Activated CD4-positive, alpha-beta memory T cell treated with anti-CD3 and anti-CD28 coated beads for 36 hours (primary cell): ENCODE data around the gene PDCD4. TPM values are rescaled to one million over a fixed set of nuclear protein-coding genes. Genes with fewer than 3 reads are reported as not detected.

Experiments
- CTCF ChIA-PET: fragments of 350-600 bp; sonication (Branson Sonifier 250); formaldehyde crosslinking; loops from one replicate; lab custom pipeline; 2021; ENCODE audit warnings: antibody characterized with exemption, inconsistent platforms; lab: Charles Lee
- POLR2A ChIA-PET: fragments of 350-600 bp; sonication (Branson Sonifier 250); formaldehyde crosslinking; loops from one replicate; lab custom pipeline; 2021; ENCODE audit warnings: antibody characterized with exemption; lab: Charles Lee
- DNase-seq: peaks from one replicate; pipeline ENCODE4 v3.0.0-alpha.2; 2020
- H3K27ac Mint-ChIP-seq: one replicate; pipeline ENCODE4 v1.8.0; 2021; ENCODE audit warnings: mixed read lengths
- H3K27me3 Mint-ChIP-seq: one replicate; pipeline ENCODE4 v1.8.0; 2021; ENCODE audit warnings: mixed read lengths
- H3K36me3 Mint-ChIP-seq: one replicate; pipeline ENCODE4 v1.8.0; 2021; ENCODE audit warnings: mixed read lengths
- H3K4me1 Mint-ChIP-seq: one replicate; pipeline ENCODE4 v1.8.0; 2021; ENCODE audit warnings: low read depth, mixed read lengths
- H3K4me3 Mint-ChIP-seq: one replicate; pipeline ENCODE4 v1.8.0; 2021; ENCODE audit warnings: mild to moderate bottlenecking, mixed read lengths
- H3K9me3 Mint-ChIP-seq: one replicate; pipeline ENCODE4 v1.8.0; 2021; ENCODE audit warnings: mixed read lengths
- intact Hi-C: fragments of 100-400 bp; cut with micrococcal nuclease; formaldehyde crosslinking; loops from one replicate; pipeline ENCODE4 v1.15.1; 2023
- total RNA-seq, 2 experiments: library from RNA; stranded (reverse); gene quantifications; one replicate each; pipeline ENCODE4 v1.2.3, GENCODE V29; 2021

The PDCD4 gene
- total RNA-seq, 2 experiments from 2014 or later: 123 to 141 TPM

GRCh38 chr10:110872145-110872983, 636 bp downstream of the PDCD4 start:
- Mint-ChIP-seq H3K27me3 (no peaks in the 10 kb centered on the region), H3K4me1 (peaks cover 57% of the 10 kb centered on the region), H3K9me3 (no peaks in the 10 kb centered on the region), H3K4me3 (peak overlapping the region; percentile 86), H3K27ac (peak overlapping the region; percentile 93), H3K36me3 (peaks cover 6% of the 10 kb centered on the region)
- peak; percentile 86 for DNase-seq
- ChIA-PET CTCF (interaction anchor here (0.6 to 1.4 kb wide), 9 partner anchors 10 to 98 kb away, joined by 3 to 6 read pairs (median 3); no protein-coding TSS in a partner anchor), POLR2A (interaction anchor here (1.0 to 2.4 kb wide), 7 partner anchors 8 to 98 kb away, joined by 3 to 29 read pairs (median 5); partner anchors contain the start of genes BBIP1 and SHOC2)
- intact Hi-C loops: loop anchor here (1.0 to 10.0 kb wide), 6 partner anchors 70 to 948 kb away; partner anchors contain the start of genes SMNDC1 and XPNPEP1

- no peak for DNase-seq
- CTCF ChIA-PET: interaction anchor here (0.6 to 1.4 kb wide), 6 partner anchors 9 to 99 kb away, joined by 3 to 4 read pairs (median 3); no protein-coding TSS in a partner anchor
- Mint-ChIP-seq H3K27ac (peak overlapping the region; percentile 93), H3K4me3 (peak overlapping the region; percentile 83), H3K9me3 (no peaks in the 10 kb centered on the region), H3K36me3 (peaks cover 13% of the 10 kb centered on the region), H3K27me3 (no peaks in the 10 kb centered on the region), H3K4me1 (peaks cover 57% of the 10 kb centered on the region)
- POLR2A ChIA-PET: interaction anchor here (0.6 to 2.4 kb wide), 6 partner anchors 9 to 104 kb away, joined by 3 to 29 read pairs (median 4); partner anchors contain the start of genes BBIP1 and SHOC2
- intact Hi-C loops: loop anchor here (1.0 to 10.0 kb wide), 6 partner anchors 70 to 948 kb away; partner anchors contain the start of genes SMNDC1 and XPNPEP1
Measured at GRCh38 chr10:110872984-110873923, 1.5 kb downstream of the PDCD4 start.

GRCh38 chr10:110873951-110874350, 2.2 kb downstream of the PDCD4 start:
- POLR2A ChIA-PET: interaction anchor here (2.1 to 2.3 kb wide), 2 partner anchors 21 to 45 kb away, joined by 4 to 9 read pairs; partner anchors contain the start of genes BBIP1 and SHOC2
- intact Hi-C loops: loop anchor here (2.0 to 10.0 kb wide), 5 partner anchors 71 to 949 kb away; partner anchors contain the start of genes SMNDC1 and XPNPEP1
- Mint-ChIP-seq H3K9me3 (no peaks in the 10 kb centered on the region), H3K27ac (peak overlapping the region; percentile 78), H3K4me3 (peak overlapping the region; percentile 72), H3K4me1 (peaks cover 54% of the 10 kb centered on the region), H3K27me3 (no peaks in the 10 kb centered on the region), H3K36me3 (peaks cover 15% of the 10 kb centered on the region)
- DNase-seq: no peak
- CTCF ChIA-PET: interaction anchor here (1.4 kb wide), 1 partner anchor 19 kb away, joined by 4 read pairs; no protein-coding TSS in a partner anchor

GRCh38 chr10:110876000-110876399, 4.3 kb downstream of the PDCD4 start:
- Mint-ChIP-seq H3K4me3 (no peak overlapping the region), H3K27me3 (no peaks in the 10 kb centered on the region), H3K27ac (peak overlapping the region; percentile 28), H3K36me3 (peaks cover 17% of the 10 kb centered on the region), H3K9me3 (no peaks in the 10 kb centered on the region), H3K4me1 (peaks cover 48% of the 10 kb centered on the region)
- DNase-seq: no peak
- POLR2A ChIA-PET: interaction anchor here (0.7 to 1.1 kb wide), 4 partner anchors 11 to 44 kb away, joined by 3 to 5 read pairs (median 3); no protein-coding TSS in a partner anchor
- intact Hi-C loops: loop anchor here (2.0 to 10.0 kb wide), 3 partner anchors 17 to 951 kb away; partner anchors contain the start of genes SMNDC1 and XPNPEP1
- CTCF ChIA-PET: interaction anchor here (0.8 kb wide), 1 partner anchor 133 kb away, joined by 4 read pairs; no protein-coding TSS in a partner anchor

- peaks cover 22% of the 10 kb centered on the region for H3K36me3 Mint-ChIP-seq
- no peaks in the 10 kb centered on the region for H3K27me3 Mint-ChIP-seq
- H3K27ac Mint-ChIP-seq: no peak overlapping the region
- no peak overlapping the region for H3K4me3 Mint-ChIP-seq
- peaks cover 50% of the 10 kb centered on the region for H3K4me1 Mint-ChIP-seq
- no peak for DNase-seq
- POLR2A ChIA-PET: interaction anchor here (1.0 kb wide), 2 partner anchors 16 to 43 kb away, joined by 3 read pairs; no protein-coding TSS in a partner anchor
- H3K9me3 Mint-ChIP-seq: no peaks in the 10 kb centered on the region
- CTCF ChIA-PET: interaction anchor here (1.0 to 1.4 kb wide), 3 partner anchors 12 to 73 kb away, joined by 3 to 5 read pairs (median 3); no protein-coding TSS in a partner anchor
- intact Hi-C loops: loop anchor here (2.0 to 10.0 kb wide), 3 partner anchors 16 to 952 kb away; partner anchors contain the start of genes SMNDC1 and XPNPEP1
Measured at GRCh38 chr10:110876788-110877187, 5.1 kb downstream of the PDCD4 start.

- intact Hi-C loops: no loop called here
- peaks cover 67% of the 10 kb centered on the region for H3K4me1 Mint-ChIP-seq
- no peaks in the 10 kb centered on the region for H3K9me3 Mint-ChIP-seq
- CTCF ChIA-PET: interaction anchor here (0.6 to 1.3 kb wide), 4 partner anchors 9 to 157 kb away, joined by 3 to 4 read pairs (median 4); partner anchors contain the start of gene PDCD4
- H3K27ac Mint-ChIP-seq: peak overlapping the region; percentile 3
- H3K27me3 Mint-ChIP-seq: no peaks in the 10 kb centered on the region
- no peak for DNase-seq
- H3K36me3 Mint-ChIP-seq: peaks cover 36% of the 10 kb centered on the region
- POLR2A ChIA-PET: no interaction called here
- no peak overlapping the region for H3K4me3 Mint-ChIP-seq
Measured at GRCh38 chr10:110880012-110880411, 8.3 kb downstream of the PDCD4 start.

- H3K4me1 Mint-ChIP-seq: peaks cover 66% of the 10 kb centered on the region
- no peaks in the 10 kb centered on the region for H3K27me3 Mint-ChIP-seq
- no peak overlapping the region for H3K4me3 Mint-ChIP-seq
- H3K27ac Mint-ChIP-seq: peak overlapping the region; percentile 53
- ChIA-PET POLR2A (no interaction called here), CTCF (interaction anchor here (1.0 to 1.7 kb wide), 3 partner anchors 13 to 107 kb away, joined by 3 to 5 read pairs (median 3); no protein-coding TSS in a partner anchor)
- peaks cover 43% of the 10 kb centered on the region for H3K36me3 Mint-ChIP-seq
- no peaks in the 10 kb centered on the region for H3K9me3 Mint-ChIP-seq
- intact Hi-C loops: no loop called here
- DNase-seq: no peak
Measured at GRCh38 chr10:110881247-110881646, 9.5 kb downstream of the PDCD4 start.

- Mint-ChIP-seq H3K4me1 (peaks cover 67% of the 10 kb centered on the region), H3K27me3 (no peaks in the 10 kb centered on the region), H3K9me3 (no peaks in the 10 kb centered on the region), H3K36me3 (peaks cover 44% of the 10 kb centered on the region), H3K4me3 (no peak overlapping the region), H3K27ac (no peak overlapping the region)
- CTCF ChIA-PET: interaction anchor here (1.0 to 1.7 kb wide), 3 partner anchors 12 to 108 kb away, joined by 3 to 5 read pairs (median 4); no protein-coding TSS in a partner anchor
- POLR2A ChIA-PET: no interaction called here
- intact Hi-C loops: no loop called here
- DNase-seq: no peak
Measured at GRCh38 chr10:110881905-110882304, 10.2 kb downstream of the PDCD4 start.

- Mint-ChIP-seq H3K27me3 (no peaks in the 10 kb centered on the region), H3K9me3 (no peaks in the 10 kb centered on the region), H3K27ac (peak overlapping the region; percentile 36), H3K36me3 (peaks cover 39% of the 10 kb centered on the region), H3K4me1 (peaks cover 60% of the 10 kb centered on the region), H3K4me3 (peak overlapping the region; percentile 43)
- intact Hi-C loops: no loop called here
- ChIA-PET CTCF (interaction anchor here (1.0 to 1.5 kb wide), 3 partner anchors 10 to 26 kb away, joined by 3 to 7 read pairs (median 6); no protein-coding TSS in a partner anchor), POLR2A (interaction anchor here (1.8 kb wide), 1 partner anchor 19 kb away, joined by 6 read pairs; no protein-coding TSS in a partner anchor)
- DNase-seq: no peak
Measured at GRCh38 chr10:110883924-110884323, 12.2 kb downstream of the PDCD4 start.

- CTCF ChIA-PET: interaction anchor here (1.0 to 2.2 kb wide), 3 partner anchors 12 to 275 kb away, joined by 3 to 9 read pairs (median 6); no protein-coding TSS in a partner anchor
- no peak for DNase-seq
- POLR2A ChIA-PET: interaction anchor here (0.8 to 2.2 kb wide), 2 partner anchors 16 to 33 kb away, joined by 5 read pairs; partner anchors contain the start of genes BBIP1 and SHOC2
- Mint-ChIP-seq H3K4me1 (peaks cover 56% of the 10 kb centered on the region), H3K4me3 (no peak overlapping the region), H3K9me3 (no peaks in the 10 kb centered on the region), H3K27me3 (no peaks in the 10 kb centered on the region), H3K36me3 (peaks cover 44% of the 10 kb centered on the region), H3K27ac (peak overlapping the region; percentile 21)
- intact Hi-C loops: no loop called here
Measured at GRCh38 chr10:110885932-110886674, 14.4 kb downstream of the PDCD4 start.
